NCI-H345 (cell line): ENCODE results near the gene SASS6.
"Not testable (repeated sequence)": the region's sequence is repeated elsewhere in the genome, so short reads cannot be mapped to it uniquely, and the experiment has no call there.

Source experiments
- DNase-seq: peaks from one replicate; lab custom pipeline; 2025; lab: John Stamatoyannopoulos, UW

SASS6 gene

DNA sequence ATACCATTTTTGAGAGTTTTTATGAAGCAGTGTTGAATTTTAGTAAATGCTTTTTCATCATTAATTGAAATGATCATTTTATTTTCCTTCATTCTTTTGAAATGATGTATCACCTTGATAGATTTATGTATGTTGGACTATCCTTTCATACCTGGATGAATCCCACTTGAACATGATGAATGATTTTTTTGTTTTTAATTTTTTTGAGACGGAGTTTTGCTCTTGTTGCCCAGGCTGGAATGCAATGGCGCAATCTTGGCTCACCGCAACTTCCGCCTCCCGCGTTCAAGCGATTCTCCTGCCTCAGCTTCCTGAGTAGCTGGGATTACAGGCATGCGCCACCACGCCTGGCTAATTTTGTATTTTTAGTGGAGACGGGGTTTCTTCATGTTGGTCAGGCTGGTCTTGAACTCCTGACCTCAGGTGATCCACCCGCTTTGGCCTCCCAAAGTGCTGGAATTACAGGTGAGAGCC, 85.5 kb downstream of the SASS6 start:
- DNase-seq, result not testable (repeated sequence)

DNA sequence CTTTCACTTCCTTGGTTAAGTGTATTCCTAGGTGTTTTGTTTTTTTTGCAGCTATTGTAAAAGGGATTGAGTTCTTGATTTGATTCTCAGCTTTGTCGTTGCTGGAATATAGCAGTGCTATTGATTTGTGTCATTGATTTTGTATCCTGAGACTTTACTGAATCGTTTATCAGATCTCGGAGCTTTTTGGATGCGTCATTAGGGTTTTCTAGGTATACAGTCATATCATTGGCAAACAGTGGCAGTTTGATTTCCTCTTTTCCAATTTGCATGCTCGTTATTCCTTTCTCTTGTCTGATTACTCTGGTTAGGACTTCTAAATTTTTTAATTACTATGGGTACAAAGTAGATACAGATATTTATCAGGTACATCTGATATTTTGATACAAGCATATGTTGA, 87.5 kb downstream of the SASS6 start:
- DNase-seq, result no peak

DNA sequence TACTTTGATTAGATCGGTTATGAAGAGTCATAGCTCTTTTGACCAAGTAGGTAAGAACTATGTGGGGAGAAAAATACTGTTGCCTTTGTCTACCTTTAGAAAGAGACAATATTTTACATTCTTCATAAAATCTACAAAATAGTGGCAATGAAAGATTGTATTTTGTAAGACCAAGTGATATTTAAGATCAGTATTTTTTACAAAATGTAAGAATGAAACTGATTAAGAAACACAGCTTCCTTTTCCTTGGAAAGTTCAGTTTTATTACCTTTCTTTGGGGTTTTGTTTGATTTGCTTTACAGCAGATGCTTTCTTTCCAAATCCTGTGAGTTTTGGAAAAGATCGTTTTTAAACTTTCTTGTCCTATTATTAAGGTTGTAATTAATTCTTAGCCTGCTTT, 93.1 kb downstream of the SASS6 start:
- no peak for DNase-seq

DNA sequence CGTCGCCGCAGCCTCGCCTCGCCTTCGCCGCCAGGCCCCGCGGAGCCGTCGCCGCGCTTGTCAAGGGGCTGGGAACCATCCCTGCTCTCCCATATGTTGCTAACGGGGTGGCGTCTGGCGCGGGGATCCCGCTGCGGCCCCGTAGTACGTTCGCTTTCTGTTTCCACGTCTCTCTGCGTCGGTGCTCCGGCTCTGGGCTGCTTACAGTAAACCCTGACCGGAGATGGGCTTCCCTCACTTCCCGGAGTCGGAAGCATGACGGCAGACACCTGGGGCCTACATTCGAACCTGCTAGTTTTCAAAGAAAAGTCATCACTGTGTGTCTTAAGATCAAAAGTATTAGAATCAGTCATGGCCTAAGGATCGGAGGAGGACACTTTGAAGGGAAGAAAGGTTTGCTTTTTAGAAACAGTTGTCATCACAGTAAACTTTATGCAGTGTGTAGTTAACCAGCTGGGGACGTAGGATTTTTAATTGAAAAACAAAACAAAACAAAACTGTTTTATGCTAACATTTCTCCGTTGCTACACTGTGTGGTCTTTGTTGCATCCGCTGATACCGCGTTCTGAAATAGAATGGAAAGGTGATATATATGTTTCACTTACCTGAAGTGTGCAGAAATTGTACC, 94.0 kb downstream of the SASS6 start:
- DNase-seq, result peak; percentile 50

DNA sequence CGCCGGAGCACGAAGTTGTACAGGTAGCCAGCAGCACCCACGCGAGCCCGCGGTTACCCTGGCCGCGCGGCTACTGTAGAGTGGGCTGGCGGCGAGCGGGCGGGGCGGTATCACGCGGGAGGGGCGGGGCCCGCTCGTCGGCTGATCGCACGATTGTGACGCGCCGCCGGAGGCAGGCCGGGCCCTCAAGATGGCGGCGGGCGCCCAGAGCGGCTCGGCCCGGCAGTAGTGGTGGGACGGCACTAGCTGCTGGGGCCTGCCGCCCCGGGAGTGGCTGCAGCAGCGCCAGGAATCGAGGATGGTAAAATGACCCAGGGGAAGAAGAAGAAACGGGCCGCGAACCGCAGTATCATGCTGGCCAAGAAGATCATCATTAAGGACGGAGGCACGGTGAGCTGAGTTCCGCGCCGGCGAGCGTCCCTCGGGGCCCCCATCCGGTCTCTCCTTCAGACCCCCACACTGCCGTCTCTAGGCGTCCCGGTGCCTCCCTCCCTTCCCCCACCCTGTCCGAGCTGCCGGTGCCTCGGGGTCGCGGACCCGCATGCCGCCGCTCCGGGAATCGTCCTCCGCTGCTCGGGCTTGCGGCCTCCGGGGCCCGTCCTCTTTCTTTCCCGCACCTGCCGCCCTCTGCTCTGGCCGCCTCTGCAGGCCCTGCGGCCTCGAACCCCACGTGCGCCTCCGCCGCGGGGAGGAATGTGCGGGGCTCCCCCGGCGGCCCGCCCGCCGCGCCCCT, 94.6 kb downstream of the SASS6 start:
- DNase-seq, result peak; percentile 87

DNA sequence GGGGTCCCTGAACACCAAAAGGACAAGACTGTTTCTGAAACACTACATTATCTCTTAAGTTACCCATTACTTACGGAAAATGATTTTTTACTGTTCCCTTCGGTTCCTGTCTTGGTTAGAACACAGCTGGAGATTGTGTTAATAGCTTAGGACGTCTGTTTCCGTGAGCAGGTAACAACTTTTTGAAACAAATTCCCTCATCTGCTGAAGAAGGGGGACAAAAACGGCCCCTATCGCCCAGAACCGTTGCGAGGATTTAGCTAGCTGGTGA, 95.1 kb downstream of the SASS6 start:
- DNase-seq, result no peak

DNA sequence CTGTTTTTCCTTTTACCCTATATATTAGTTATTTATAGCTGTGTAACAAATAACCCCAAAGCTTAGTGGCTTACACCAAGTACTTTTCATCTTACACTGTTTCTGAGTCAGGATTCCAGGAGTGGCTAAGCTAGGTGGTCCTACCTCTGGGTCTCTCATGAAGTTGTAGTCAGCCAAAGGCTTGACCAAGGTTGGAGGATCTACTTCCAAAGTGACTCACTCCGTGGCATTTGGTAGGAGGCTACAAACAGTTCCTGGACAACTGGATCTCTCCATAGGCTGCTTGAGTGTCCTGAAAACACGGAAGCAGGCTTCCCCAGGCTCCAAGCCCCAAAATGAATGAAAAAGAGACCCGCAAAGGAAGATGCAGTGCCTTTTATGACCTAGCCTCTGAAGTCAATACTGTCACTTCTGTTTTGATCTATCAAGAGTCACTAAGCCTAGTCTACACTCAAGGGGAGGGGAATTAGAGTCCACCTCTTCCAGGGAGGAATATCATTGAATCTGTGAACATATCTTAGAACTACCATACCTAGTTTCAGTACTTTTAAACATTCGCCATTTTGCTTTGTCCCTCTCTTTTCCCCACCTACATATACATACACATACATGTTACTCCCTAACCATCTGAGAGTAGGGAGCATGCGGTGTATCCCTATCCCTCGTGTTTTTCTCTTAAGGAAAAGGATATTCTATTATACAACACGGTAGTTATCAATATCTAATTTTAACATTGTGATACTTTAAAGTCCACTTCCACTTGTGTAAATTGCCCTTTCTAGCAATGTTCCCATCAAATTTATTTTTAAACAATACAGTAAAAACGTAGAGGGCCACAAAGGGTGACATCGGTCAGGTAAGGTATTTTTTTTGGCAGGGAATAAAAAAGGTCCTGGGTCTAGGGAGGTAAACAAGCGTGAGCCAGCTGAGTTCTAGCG, 95.7 kb downstream of the SASS6 start:
- peak; percentile 11 for DNase-seq

DNA sequence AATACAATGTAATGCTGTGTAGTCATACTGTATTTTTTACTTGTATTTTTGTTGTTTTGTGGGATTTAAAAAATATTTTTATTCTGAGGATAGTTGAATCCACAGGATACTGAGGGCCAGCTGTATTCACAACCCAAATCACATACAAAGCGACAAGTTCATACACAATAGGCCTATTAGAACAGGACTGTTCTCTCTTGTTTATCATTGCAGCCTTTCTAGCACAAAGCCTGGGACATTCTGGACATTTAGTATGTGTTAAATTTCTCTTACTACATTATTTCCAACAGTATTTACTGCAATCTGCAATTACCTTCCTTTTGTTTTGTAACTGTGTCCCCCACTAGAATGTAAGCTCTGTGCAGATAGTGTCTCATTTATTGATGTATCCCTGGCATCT, 97.5 kb downstream of the SASS6 start:
- no peak for DNase-seq

DNA sequence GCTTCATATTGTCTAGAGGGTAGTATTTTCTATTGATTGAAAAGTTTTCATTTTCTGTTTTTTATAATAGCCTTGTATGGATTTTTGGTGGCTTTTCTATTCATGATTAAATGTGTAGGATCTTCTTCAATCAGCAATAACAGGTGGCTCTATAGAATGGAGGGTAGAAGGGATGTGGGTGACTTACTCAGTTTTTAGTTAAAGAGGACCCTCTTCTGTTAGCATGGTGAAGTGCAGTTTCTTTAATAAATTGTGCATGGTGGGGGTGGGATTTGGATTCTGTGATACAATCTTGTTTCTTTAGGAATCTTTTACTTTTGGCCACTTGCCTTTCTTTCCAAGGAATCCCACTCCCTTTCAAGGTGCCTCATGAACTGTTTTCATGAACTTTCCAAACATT, 98.3 kb downstream of the SASS6 start:
- DNase-seq, result peak; percentile 24
